Right lung (tissue), 5 donors: ENCODE data around the gene SAT1. TPM values are rescaled to one million over a fixed set of nuclear protein-coding genes. Genes with fewer than 3 reads are reported as not detected.

ENCODE experiments used
- DNase-seq, 2 donors: peaks; one replicate each; pipeline ENCODE4 v3.0.0-alpha.2; 2013
- polyA plus RNA-seq, 5 donors: library from polyadenylated mRNA; unstranded; fragments of 120-200 nt; gene quantifications; one replicate each; pipeline versions ENCODE4 v1.2.1 to v1.2.3, GENCODE V29; 2013; ENCODE audit warnings: inconsistent platforms in 1 of 5, low replicate concordance in 1 of 5; ENCODE audit not compliant: insufficient read length in 5 of 5, insufficient read depth in 1 of 5

SAT1 gene
- polyA plus RNA-seq, 5 donors, result 293 to 457 (median 336) TPM

DNA sequence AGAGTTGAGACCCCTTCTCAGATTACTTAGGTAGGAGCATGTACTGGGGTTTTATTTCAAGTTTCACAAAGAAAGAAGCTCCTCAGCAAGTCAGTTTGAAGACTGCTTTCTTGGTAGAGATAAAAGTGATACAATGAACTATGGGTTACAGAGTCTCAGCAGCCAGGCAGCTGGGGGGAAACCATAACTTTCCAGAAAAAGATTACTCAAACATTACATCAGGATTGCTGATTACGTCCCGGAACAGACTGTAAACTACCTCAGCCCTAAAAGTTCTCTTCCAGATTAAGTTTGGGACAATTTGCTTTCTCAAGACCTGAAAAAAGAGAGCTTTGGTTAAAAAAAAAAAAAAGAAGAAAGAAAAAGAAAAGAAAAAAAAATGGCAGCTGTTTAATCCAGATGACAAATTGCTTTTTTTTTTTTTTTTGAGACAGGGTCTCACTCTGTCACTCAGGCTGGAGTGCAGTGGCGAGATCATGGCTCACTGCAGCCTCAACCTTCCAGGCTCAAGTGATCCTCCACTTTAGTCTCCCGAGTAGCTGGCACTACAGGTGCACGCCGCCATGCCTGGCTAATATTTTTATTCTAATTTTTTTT lies 16.6 kb downstream of the SAT1 start:
- DNase-seq, result no peak

DNA sequence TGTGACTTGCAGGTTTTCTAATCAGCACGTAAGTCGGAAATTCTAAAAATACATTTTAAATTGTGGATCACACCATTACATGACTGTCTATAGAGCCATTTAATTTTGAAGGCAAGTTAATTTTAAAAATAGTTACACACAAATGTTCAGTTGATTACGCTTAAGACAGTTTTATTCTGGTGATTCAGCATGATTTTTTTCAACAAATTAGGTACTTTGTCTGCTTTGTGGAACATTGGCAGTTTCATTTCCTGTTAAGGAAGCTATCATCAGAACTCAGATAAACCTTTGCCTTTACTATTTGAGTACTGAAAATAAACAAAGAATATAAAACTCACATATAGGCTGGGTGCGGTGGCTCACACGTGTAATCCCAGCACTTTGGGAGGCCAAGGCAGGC lies 19.5 kb downstream of the SAT1 start:
- no peak for DNase-seq

DNA sequence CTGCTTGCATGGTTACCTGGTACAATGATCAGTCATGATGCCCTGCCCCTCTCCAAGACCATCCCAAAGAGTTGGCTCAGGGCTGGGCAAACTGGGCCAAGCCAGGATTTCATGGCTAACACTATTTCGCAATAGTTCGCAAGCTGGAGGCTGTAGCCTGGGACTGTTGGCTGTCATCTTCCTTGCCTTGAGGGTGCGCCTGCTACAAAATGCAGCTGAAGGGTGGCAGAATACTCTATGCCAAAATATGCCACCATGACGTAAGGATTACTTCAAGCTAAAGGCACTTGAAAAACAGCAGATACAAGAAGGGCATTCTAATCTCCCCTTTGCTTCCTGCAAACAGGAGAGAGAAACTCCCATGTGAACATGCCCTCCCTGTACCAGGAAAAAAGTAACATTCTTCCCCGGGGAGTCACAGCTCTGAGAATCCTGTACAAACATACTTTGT lies 21.0 kb downstream of the SAT1 start:
- DNase-seq, result no peak

DNA sequence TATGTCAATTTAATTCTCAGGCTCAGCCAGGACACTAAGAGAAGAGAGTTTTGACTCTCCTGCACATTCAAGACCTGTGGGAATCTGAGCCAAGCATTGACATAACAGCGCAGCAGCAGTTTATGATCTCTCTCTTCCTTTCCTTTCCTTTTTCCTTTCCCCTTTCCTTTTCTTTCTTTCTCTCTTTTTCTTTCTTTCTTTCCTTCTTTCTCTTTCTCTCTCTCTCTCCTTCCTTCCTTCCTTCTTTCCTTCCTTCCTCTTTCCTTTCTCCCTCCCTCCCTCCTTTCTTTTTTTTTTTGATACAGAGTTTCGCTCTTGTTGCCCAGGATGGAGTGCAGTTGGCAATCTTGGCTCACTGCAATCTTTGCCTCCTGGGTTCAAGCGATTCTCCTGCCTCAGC lies 21.6 kb downstream of the SAT1 start:
- no peak for DNase-seq

DNA sequence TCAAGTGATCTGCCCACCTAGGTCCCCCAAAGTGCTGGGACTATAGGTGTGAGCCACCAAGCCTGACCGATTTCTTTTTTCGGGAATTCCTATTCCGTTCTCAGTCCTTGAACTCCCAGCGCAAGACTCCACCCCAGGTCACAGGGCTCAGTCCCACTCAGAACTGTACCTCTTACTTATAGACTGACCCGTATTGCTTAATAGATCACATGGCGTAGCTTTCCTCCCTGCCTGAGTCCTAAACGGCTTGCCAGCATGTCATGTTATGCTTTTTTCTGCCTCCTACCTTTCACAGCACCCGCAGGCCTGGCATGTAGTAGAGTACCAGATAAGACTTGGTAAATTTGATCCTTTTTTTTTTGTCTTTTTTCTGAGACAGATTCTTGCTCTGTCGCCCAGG lies 22.4 kb downstream of the SAT1 start:
- DNase-seq, result no peak

DNA sequence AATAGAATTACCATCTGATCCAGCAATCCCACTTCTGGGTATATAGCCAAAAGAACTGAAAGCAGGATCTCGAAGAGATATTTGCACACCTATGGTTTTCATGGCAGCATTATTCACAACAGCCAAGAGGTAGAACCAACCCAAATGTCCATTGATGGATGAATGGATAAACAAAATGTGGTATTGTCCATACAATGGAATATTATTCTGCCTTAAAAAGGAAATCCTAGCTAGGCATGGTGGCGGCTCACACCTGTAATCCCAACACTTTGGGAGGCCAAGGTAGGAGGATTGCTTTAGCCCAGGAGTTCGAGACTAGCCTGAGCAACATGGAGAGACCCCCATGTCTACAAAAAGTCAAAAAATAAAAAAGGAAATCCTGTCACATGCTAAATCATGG lies 27.3 kb downstream of the SAT1 start:
- no peak for DNase-seq

DNA sequence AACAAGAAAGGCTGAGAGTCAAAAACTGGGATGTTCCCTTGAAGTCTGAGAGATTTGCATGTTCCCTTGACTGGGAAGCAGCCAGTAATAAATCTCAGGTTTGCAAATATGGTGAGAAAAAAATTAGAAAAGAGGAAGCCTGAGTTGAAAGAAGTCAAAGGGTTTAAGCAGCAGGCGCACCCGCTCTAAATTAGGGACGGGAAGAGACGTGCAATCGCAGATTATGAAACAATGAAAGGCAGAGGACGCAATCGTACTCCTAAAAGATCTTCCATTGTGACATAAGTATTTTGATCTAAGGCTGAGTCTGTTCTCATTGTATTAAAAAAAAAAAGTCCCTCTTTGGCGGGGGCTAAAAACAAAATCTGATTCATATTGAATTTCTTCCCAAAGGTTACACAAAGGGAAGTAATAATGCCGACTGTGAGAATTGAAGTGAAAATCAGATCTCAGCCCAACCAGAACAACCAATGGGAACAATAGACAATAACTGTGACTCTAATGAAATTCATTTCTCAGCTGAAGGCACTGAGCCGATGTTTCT lies 28.2 kb downstream of the SAT1 start:
- no peak for DNase-seq

DNA sequence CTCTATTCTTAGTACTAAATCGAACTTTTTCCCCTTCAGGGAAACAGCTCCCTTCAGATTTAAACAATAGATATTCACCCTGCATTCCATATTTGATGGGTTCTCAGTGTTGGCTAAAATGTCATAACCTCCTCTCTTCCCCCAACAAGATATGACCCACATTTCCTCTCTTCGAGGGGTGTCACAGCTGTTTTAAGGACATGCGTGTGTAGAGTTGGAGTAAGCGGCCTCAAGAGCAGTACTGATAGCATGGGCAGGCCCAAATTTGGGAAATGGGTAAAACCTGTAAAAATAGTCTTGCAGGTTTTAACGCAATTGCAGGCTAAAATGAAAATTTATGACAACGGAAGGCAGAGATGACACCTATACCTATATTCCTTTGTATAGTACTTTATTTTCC lies 28.7 kb downstream of the SAT1 start:
- DNase-seq, result no peak

DNA sequence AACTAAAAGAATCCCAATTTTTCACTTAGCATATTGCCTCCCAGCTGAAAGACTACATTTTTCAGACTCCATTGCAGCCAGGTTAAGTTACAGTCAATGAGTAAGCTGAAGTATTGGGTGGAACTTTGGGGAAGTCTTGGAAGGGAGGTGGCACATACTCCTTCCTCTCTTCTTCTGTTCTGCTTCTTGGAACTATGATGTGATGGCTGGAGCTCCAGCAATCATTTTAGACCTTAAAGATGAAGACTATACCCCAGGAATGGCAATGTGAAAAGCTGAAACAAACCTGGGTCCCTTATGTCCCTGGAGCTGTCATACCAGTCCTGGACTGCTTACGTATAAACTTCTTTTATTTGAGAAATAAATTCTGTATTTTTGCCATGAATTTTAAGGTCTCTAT lies 30.8 kb downstream of the SAT1 start:
- no peak for DNase-seq

DNA sequence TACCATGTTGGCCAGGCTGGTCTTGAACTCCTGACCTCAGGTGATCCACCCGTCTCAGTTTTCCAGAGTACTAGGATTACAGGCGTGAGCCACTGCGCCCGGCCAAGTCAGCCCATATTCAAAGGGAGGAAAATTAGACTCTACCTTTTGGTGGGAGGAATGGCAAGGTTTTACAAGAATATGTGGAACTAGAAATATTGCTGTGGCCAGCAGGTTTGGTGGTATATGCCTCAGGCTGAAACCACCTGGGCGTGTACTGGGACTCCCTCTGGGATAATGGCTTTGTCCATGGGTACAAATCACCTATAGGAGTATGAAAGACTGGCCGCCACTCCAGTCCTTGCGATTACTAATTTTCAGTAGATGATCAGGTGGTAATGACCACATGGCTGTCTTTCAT lies 32.4 kb downstream of the SAT1 start:
- DNase-seq, result no peak

DNA sequence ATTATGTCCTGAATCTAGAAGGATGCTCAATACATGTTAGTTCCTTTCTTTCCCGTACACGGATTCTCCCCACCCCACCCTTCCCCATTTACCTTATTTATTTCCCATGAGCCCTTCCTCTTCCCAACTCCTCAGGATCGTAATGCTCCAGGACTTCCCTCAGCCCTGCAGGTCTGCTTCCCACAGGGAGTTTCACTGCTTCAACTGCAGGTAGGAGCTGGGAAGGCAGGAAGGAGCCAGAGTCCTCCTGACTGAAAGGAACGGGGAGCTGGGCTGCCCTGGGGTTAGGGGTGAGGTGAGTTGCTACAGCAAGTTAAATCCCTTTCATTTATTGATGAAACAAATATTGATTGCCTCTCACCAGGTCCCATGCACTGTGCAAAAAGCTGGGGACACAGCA lies 33.2 kb downstream of the SAT1 start:
- no peak for DNase-seq

DNA sequence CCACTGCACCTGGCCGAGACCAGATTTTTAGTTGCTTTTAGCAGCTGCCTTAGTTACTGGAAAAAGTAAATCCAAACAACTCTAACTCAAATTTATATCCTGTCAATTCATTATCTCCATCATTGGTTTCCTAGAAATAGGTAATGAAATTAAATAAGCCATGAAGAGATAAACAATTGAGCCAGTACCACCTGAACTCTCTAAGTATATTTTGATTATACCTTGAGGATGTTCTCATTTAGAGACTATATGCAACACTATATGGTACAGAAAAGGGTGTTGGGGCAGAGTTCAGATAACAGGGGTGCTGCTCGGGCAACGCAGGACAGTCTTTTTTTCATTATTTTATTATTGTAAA lies 35.0 kb downstream of the SAT1 start:
- DNase-seq, result no peak

DNA sequence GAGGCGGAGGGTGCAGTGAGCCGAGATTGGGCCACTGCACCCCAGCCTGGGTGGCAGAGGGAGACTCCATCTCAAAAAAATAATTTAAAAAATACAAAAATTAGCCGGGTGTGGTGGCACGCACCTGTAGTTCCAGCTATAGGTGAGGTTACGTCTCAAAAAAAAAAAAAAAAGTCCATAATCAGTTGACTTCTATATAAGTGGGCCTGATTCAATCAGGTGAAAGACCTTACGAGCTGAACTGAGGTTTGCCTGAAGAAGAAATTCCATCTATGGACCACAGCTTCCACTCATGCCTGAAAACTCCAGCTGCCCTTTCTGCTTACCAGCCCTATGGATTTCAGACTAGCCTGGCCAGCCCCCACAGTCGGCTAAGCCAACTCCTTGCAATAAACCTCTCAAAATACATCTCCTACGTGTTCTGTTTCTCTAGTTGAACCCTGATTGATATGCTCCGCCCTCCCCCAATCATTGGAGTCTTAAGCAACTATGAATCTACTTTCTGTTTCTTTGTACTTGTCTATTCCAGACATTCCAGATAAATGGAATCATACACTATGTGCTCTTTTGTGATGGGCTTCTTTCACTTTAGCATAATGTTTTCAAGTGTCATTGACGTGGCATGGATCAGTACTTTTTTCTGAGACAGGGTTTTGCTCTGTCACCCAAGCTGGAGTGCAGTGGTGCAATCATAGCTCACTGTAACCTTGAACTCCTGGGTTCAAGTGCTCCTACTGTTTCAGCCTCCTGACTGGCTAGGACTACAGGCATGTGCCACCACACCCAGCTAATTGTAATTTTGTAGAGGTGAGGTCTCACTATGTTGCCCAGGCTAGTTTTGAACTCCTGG lies 36.6 kb downstream of the SAT1 start:
- no peak for DNase-seq

DNA sequence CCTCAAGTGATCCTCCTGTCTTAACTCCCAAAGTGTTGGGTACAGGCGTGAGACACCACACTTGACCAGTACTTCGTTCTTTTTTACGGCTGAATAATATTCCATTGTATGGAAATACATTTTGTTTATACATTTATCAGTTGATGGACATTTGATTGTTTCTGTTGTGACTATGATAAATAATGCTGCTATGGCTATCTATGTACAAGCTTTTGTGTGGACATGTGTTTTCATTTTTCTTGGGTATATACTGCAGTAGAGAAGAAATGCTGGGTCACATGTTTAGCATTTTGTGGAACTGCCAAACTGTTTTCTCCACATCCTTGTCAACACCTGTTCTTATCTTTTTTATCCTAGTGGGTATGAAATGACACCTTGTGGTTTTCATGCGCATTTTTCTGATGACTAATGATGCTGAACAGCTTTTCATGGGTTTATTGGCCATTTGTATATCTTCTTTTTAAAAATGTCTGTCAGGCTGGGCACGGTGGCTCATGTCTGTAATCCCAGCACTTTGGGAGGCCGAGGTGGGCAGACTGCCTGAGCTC lies 37.3 kb downstream of the SAT1 start:
- no peak for DNase-seq

DNA sequence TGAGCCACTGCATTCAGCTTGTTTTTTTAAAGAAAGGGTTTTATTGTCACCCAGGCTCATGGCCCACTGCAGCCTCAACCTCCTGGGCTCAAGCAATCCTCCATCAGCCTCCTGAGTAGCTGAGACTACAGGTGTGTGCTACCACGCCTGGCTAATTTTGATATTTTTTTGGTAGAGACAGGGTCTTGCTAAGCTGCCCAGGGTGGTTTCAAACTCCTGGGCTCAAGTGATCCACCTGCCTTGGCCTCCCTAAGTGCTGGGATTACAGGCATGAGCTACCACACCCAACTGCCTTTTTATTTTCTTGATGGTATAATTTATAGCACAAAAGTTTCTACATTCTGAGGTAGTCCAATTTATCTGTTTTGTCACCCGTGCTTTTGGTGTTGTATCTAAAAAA lies 38.9 kb downstream of the SAT1 start:
- DNase-seq, result no peak

DNA sequence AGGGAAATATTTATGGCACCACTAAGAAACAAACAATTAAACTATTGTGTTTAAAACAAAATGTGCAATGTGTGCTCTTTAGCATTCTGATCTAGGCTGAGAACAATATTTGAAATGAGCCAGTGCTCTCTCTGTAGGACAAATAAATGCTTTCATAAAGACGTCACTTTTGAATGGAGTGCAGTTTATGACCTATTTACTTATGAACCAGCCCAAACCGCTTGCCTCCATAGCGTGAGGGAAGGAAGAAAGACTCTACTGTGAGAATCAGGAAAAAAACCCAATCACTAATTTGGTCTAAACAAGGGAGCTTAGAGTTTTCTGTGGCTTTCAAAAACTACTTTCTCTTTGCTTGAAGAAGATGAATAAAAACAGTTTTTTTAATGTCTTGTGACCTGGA lies 39.4 kb downstream of the SAT1 start:
- no peak for DNase-seq

DNA sequence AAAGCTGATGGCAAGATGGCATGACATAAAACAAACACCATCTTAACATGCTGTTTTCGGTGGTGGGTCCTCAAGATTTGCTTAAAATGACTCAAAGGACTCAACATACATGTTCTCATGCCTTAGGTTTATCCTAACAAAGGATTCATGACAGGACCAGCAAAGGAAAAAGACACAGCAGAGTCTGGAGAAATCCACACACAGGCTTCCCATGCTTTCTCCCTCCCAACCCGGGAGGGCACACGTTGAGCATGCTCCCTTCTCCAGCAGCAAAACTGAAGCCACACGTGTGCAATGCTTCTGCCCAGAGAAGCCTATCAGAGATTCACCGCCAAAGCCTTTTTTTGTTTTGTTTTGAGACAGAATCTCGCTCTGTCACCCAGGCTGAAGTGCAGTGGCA lies 39.9 kb downstream of the SAT1 start:
- no peak for DNase-seq

DNA sequence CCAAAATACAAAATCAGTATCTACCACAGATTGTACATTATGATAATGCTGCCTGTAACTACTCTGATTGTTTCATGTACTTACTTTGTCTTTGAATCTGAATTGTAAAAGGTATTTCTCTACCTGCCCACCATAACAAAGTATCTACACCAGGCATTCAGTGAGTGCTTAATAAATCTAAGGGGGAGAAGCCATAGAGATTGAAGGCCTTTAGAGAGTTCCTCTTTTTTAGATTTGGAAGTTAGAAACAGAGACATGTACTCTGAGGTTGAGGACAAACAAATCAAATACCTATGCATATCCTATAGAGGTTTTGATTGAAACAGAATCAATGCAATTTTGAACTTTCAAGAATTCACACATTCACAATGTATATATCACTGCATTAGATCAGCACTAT lies 42.7 kb downstream of the SAT1 start:
- no peak for DNase-seq

DNA sequence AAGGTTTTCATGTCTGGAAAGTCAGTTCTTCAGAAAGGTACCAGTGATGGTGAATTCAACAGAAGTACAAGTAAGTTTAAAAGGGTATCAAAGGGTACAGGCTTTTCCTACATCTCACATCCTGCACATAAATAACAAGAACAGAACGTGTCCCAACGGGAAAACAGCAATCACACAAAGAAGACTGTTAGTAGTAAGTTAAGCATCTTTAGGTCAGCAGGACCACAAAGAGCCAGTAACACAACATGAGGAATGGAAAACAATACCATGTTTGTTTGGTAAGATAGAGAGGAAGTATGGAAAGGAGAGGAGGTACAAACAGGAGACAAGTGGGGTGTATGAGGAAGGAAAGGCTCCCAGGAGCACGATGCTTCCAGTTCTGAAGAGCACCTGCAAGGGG lies 43.2 kb downstream of the SAT1 start:
- no peak for DNase-seq

DNA sequence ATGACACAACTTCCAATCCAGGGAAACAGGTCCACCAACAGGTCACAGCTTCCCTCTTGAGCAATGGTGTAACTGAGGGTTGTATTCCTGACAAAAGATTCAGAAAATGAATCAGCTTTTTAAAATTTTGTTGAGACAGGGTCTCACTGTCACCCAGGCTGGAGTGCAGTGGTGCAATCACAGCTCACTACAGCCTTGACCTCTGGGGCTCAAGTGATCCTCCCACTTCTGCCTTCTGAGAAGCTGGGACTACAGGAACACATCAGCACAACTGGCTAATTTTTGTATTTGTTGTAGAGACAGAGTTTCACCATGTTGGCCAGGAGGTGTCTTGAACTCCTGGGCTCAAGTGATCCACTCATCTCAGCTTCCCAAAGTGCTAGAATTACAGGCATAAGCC lies 43.7 kb downstream of the SAT1 start:
- DNase-seq, result no peak

DNA sequence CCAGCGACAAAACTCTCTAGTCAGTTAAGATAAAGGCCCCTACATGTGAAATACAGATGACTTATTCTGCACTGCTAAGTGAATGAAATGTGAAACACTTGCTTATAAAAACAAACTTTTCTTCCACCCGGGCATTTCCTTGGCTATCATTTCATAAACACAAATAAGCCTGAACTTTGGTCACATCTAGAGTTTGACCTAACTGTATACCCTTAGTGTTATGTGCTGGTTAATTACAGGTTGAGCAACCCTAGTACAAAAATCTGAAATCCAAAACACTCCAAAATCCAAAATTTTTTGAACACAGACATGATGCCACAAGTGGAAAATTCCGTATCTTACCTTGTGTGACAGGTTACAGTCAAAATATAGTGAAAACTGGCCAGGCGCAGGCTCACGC lies 45.9 kb downstream of the SAT1 start:
- DNase-seq, result no peak

DNA sequence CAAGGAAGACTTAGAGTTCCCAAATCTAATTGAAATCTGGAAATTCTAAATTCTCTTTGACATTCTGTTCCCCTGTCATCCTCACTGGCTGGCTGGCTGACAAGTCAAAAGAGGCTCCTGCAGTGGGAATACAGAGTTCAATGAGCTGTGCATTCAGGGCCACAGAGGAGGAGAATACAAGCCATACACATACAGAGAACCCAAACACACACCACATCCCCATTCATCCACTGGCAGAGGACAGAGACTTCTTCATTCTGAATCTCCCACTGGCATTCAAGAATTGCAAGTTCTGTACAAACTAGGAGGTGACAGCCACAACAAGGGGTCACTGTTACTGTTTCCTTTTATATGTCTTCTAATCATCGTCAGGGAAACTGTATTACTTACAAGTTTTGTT lies 49.7 kb downstream of the SAT1 start:
- DNase-seq, result no peak
